ENCODE data around the gene SPIRE1. TPM values are rescaled to one million over a fixed set of nuclear protein-coding genes. Genes with fewer than 3 reads are reported as not detected.

Gene SPIRE1
- total and polyA plus RNA-seq, 2 of the 4 experiments (the other 2 are of a cell fraction), result 11.6 to 31.4 TPM

DNA sequence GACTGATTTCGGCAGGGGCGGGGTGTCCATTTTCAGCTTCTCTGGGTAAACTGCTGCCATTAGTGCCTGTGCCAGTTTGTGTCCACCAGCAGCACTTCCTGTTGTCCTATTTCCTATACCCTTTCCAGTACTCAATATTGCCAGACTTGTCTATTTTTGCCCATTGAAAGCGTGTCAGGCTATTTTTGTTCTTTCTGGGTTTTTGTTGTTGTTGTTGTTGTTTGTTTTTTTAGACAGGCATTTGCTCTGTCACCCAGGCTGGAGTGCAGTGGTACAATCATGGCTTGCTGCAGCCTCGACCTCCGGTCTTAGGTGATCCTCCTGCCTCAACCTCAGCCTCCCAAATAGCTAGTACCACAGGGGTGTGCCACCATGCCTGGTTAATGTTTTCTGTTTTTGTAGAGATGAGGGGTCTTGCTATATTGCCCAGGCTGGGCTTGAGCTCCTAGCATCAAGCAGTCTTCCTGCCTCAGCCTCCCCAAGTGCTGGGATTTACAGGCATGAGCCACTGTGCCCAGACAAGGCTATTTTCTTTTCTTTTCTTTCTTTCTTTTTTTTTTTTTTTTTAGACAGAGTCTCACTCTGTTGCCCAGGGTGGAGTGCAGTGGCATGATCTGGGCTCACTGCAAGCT, 241.7 kb downstream of the SPIRE1 start:
- no peak overlapping the region for H2BK15ac ChIP-seq (ENCODE audit: low read depth, low read length)
- H2AK5ac ChIP-seq (ENCODE audit: low read depth, low read length), result no peak overlapping the region; the same call in 1 of the 2 replicates
- H2AFZ ChIP-seq (replicated peaks; ENCODE audit: low read length, poor library complexity), result peak overlapping the region; percentile 78
- H3K56ac ChIP-seq (ENCODE audit: extremely low read depth, insufficient read depth, low read length), result no peak overlapping the region
- no peak overlapping the region for H3K27ac ChIP-seq (ENCODE audit: insufficient read depth, low read length)
- no peak for DNase-seq
- no peaks in the 10 kb centered on the region; the same call in none of the 2 replicates for H4K20me1 ChIP-seq (ENCODE audit: insufficient read depth, low read length)
- WGBS, 2 experiments (ENCODE audit: extremely low coverage in 2 of 2, insufficient read length in 1 of 2), result 48% methylated on average over 2 of the region's 5 CpGs; no CpG with 5 or more reads in 1 of the 2 experiments
- intact Hi-C loops (cut with micrococcal nuclease), result no loop called here
- H3K9me3 ChIP-seq (ENCODE audit: control insufficient read depth, insufficient read depth, low read length), result no peaks in the 10 kb centered on the region
- no peak overlapping the region for H3K4me3 ChIP-seq (ENCODE audit: insufficient read depth, low read depth, low read length)
- H4K91ac ChIP-seq (ENCODE audit: insufficient read depth, low read depth, low read length), result no peak overlapping the region
- no peak overlapping the region for H3K14ac ChIP-seq (replicated peaks; ENCODE audit: low read depth, low read length)
- H3K79me1 ChIP-seq (ENCODE audit: low read depth in 1 of 2, low read length in 2 of 2), result peaks cover 11 to 60% of the 10 kb centered on the region in 2 experiments
- no TSS peak for BruUV-seq (replicated peaks)
- H2AK9ac ChIP-seq (replicated peaks; ENCODE audit: low read depth, low read length, poor library complexity), result peak overlapping the region; percentile 61
- no peak overlapping the region for H3K23ac ChIP-seq (ENCODE audit: low read depth, low read length)
- TF ChIP-seq RAD21 (IDR thresholded peaks at IDR 0.05; ENCODE audit: low read length) (no peak), CTCF (conservative IDR thresholded peaks at IDR 0.05; ENCODE audit: low read depth, low read length) (no peak), CHD1 (IDR thresholded peaks at IDR 0.05; ENCODE audit: low read depth, low read length) (no peak), POLR2A (IDR thresholded peaks at IDR 0.05; ENCODE audit: low read depth, low read length) (no peak), CEBPB (IDR thresholded peaks at IDR 0.05; ENCODE audit: low read depth, low read length) (no peak)
- 0 out of 2 replicates have a peak, but pooled peaks cover 3% of the 10 kb centered on the region for H3K9me1 ChIP-seq (ENCODE audit: insufficient read depth, low read length)
- no peak for ATAC-seq (ENCODE audit: low read depth)
- H2BK120ac ChIP-seq (ENCODE audit: low read depth, low read length), result no peak overlapping the region
- H2BK20ac ChIP-seq (ENCODE audit: low read depth, low read length), result no peak overlapping the region
- H4K5ac ChIP-seq (ENCODE audit: low read depth, low read length), result no peak overlapping the region
- H3K18ac ChIP-seq (ENCODE audit: low read depth, low read length), result no peak overlapping the region
- H3K4ac ChIP-seq (ENCODE audit: low read depth, low read length), result no peak overlapping the region
- no peak overlapping the region for H3K4me2 ChIP-seq (ENCODE audit: low read depth, low read length)
- dilution Hi-C loops (cut with HindIII; ENCODE audit: low sequenced_read_pairs, unreplicated experiment), result no loop called here
- no peaks in the 10 kb centered on the region for H3K27me3 ChIP-seq (ENCODE audit: control insufficient read depth, insufficient read depth, low read length)
- in situ Hi-C loops (cut with MboI; ENCODE audit: low sequenced_read_pairs), result no loop called here
- no peak overlapping the region for H2BK5ac ChIP-seq (ENCODE audit: low read depth, low read length, poor library complexity, severe bottlenecking)
- no peaks in the 10 kb centered on the region for H3K36me3 ChIP-seq (ENCODE audit: control insufficient read depth, insufficient read depth, low read length)
- H3K9ac ChIP-seq (ENCODE audit: low read depth, low read length), result no peak overlapping the region; the same call in 1 of the 2 replicates
- POLR2A ChIA-PET (ENCODE audit: unreplicated experiment), result no interaction called here
- CTCF ChIA-PET, result no interaction called here
- peak overlapping the region in 1 of 2 experiments; percentile 47; a peak in 2 of 4 replicates for H4K8ac ChIP-seq (ENCODE audit: low read depth in 2 of 2, low read length in 2 of 2)
- peaks cover 9% of the 10 kb centered on the region; the same call in 1 of the 2 replicates for H3K4me1 ChIP-seq (ENCODE audit: control insufficient read depth, insufficient read depth, low read length)

Measured in IMR-90 (cell line).